Measurements from ENCODE around the gene RDX.

DNA sequence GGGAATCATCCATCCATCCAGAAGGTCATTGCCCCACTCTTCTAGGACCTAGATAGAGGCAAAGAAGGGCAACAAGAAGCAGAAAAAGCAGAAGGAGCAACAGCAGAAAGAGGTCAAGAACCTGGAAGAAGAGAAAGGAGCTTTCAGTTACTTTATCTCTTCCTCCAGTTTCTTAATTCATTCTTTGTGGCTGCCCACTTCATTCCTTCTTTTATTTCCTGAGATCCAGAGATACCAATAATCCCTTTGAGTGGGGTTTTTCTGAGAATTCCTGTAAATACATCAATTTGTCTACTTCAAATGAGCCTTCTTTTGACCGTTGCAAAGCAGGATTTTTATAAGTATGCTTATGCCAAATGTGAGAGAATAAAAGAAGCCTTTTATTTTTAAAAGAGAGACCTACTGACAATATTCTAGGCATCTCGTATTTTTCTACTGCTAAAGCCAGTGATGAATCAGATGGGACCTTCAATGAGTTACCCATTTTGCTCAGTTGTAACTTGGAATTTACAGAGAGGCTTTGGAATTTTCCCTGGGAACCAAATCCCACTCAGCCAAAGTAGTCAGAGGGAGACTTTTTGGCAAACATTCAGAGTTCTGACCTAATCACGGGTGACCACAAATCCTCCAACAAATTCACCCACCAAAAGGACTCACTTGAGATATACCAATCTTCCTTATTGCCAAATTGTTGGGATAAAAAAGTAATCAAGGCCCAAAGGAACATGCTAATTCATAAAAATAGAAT lies 148.3 kb downstream of the RDX start:
- TF ChIP-seq POLR2A (IDR thresholded peaks at IDR 0.05; ENCODE audit: low read depth, low read length) (no peak), RCOR1 (IDR thresholded peaks at IDR 0.05; ENCODE audit: insufficient replicate concordance, low read length) (no peak), RAD21 (IDR thresholded peaks at IDR 0.05; ENCODE audit: low read length) (no peak), BHLHE40 (IDR thresholded peaks at IDR 0.05; ENCODE audit: low read depth, low read length) (0 out of 2 replicates have a peak, but pooled peaks have one; percentile 28), MAFK (IDR thresholded peaks at IDR 0.05; ENCODE audit: low read depth, low read length) (no peak), SMC3 (IDR thresholded peaks at IDR 0.05; ENCODE audit: low read depth, low read length) (no peak), CHD1 (IDR thresholded peaks at IDR 0.05; ENCODE audit: low read depth, low read length) (no peak), MAZ (IDR thresholded peaks at IDR 0.05; ENCODE audit: borderline replicate concordance, low read depth, low read length) (no peak), RFX5 (IDR thresholded peaks at IDR 0.05; ENCODE audit: low read depth, low read length) (no peak)
- TF ChIP-seq, protein P1, sequence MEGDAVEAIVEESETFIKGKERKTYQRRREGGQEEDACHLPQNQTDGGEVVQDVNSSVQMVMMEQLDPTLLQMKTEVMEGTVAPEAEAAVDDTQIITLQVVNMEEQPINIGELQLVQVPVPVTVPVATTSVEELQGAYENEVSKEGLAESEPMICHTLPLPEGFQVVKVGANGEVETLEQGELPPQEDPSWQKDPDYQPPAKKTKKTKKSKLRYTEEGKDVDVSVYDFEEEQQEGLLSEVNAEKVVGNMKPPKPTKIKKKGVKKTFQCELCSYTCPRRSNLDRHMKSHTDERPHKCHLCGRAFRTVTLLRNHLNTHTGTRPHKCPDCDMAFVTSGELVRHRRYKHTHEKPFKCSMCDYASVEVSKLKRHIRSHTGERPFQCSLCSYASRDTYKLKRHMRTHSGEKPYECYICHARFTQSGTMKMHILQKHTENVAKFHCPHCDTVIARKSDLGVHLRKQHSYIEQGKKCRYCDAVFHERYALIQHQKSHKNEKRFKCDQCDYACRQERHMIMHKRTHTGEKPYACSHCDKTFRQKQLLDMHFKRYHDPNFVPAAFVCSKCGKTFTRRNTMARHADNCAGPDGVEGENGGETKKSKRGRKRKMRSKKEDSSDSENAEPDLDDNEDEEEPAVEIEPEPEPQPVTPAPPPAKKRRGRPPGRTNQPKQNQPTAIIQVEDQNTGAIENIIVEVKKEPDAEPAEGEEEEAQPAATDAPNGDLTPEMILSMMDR (conservative IDR thresholded peaks at IDR 0.05; ENCODE audit: low read depth, low read length), result no peak
- TF ChIP-seq, protein P2, sequence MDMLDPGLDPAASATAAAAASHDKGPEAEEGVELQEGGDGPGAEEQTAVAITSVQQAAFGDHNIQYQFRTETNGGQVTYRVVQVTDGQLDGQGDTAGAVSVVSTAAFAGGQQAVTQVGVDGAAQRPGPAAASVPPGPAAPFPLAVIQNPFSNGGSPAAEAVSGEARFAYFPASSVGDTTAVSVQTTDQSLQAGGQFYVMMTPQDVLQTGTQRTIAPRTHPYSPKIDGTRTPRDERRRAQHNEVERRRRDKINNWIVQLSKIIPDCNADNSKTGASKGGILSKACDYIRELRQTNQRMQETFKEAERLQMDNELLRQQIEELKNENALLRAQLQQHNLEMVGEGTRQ (IDR thresholded peaks at IDR 0.05; ENCODE audit: low read depth, low read length), result no peak
- TF ChIP-seq, protein P3, sequence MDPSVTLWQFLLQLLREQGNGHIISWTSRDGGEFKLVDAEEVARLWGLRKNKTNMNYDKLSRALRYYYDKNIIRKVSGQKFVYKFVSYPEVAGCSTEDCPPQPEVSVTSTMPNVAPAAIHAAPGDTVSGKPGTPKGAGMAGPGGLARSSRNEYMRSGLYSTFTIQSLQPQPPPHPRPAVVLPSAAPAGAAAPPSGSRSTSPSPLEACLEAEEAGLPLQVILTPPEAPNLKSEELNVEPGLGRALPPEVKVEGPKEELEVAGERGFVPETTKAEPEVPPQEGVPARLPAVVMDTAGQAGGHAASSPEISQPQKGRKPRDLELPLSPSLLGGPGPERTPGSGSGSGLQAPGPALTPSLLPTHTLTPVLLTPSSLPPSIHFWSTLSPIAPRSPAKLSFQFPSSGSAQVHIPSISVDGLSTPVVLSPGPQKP (IDR thresholded peaks at IDR 0.05; ENCODE audit: borderline replicate concordance, low read depth, low read length), result no peak
